Calu3 (cell line): ENCODE results near the gene CCK. TPM values are rescaled to one million over a fixed set of nuclear protein-coding genes. Genes with fewer than 3 reads are reported as not detected.
A peak's percentile ranks its signal among the peaks of the same experiment; 100 is the strongest.
"Not testable (repeated sequence)": the region's sequence is repeated elsewhere in the genome, so short reads cannot be mapped to it uniquely, and the experiment has no call there.

Experiments
- BruUV-seq: library from RNA; stranded (reverse); fragments of 400-500 nt; replicated peaks from 2 replicates; lab custom pipeline; 2021; lab: Mats Ljungman, UMichigan
- CTCF ChIA-PET: fragments of 300-600 bp; sonication (Branson Sonifier 250); formaldehyde crosslinking; loops from one replicate; lab custom pipeline; 2022; ENCODE audit warnings: antibody characterized with exemption; lab: Charles Lee
- DNase-seq: peaks from one replicate; pipeline ENCODE4 v3.0.0; 2022
- H3K27ac Mint-ChIP-seq: one replicate; pipeline ENCODE4 v1.8.0; 2022; ENCODE audit warnings: mixed read lengths; ENCODE audit not compliant: unreplicated experiment
- H3K27me3 Mint-ChIP-seq: one replicate; pipeline ENCODE4 v1.8.0; 2022; ENCODE audit warnings: mixed read lengths; ENCODE audit not compliant: unreplicated experiment
- H3K36me3 Mint-ChIP-seq: one replicate; pipeline ENCODE4 v1.8.0; 2022; ENCODE audit warnings: mild to moderate bottlenecking, moderate library complexity, mixed read lengths; ENCODE audit not compliant: insufficient read depth, unreplicated experiment
- H3K4me1 Mint-ChIP-seq: one replicate; pipeline ENCODE4 v1.8.0; 2022; ENCODE audit warnings: mild to moderate bottlenecking, low read depth, mixed read lengths; ENCODE audit not compliant: unreplicated experiment
- H3K4me3 Mint-ChIP-seq: one replicate; pipeline ENCODE4 v1.8.0; 2022; ENCODE audit warnings: mild to moderate bottlenecking, low read depth, moderate library complexity, mixed read lengths; ENCODE audit not compliant: unreplicated experiment
- H3K9me3 Mint-ChIP-seq: one replicate; pipeline ENCODE4 v1.8.0; 2022; ENCODE audit warnings: low read depth, mixed read lengths; ENCODE audit not compliant: unreplicated experiment
- CTCF ChIP-seq: fragments of 200-600 bp; IDR thresholded peaks from one replicate; pipeline ENCODE4 v1.8.0; 2022; ENCODE audit warnings: antibody characterized with exemption; ENCODE audit not compliant: unreplicated experiment
- intact Hi-C: fragments of 100-400 bp; cut with micrococcal nuclease; formaldehyde crosslinking; loops from one replicate; pipeline ENCODE4 v1.10.0; 2022; ENCODE audit not compliant: unreplicated experiment
- total RNA-seq: library from RNA; stranded (reverse); gene quantifications from 2 replicates; pipeline ENCODE4 v1.2.3, GENCODE V29; 2022

CCK gene
- total RNA-seq, 1 experiment from 2014 or later = not detected

GRCh38 chr3:42288385-42288784, 22.4 kb upstream of the CCK start:
- no peak overlapping the region for H3K27ac Mint-ChIP-seq
- H3K4me1 Mint-ChIP-seq = peaks cover 17% of the 10 kb centered on the region
- no peak for TF ChIP-seq CTCF
- no peaks in the 10 kb centered on the region for H3K36me3 Mint-ChIP-seq
- peaks cover 3% of the 10 kb centered on the region for H3K9me3 Mint-ChIP-seq
- CTCF ChIA-PET = no interaction called here
- BruUV-seq = no TSS peak
- H3K27me3 Mint-ChIP-seq = peaks cover 44% of the 10 kb centered on the region
- intact Hi-C loops = no loop called here
- H3K4me3 Mint-ChIP-seq = no peak overlapping the region
- DNase-seq = peak; percentile 25

GRCh38 chr3:42287423-42287822, 21.4 kb upstream of the CCK start:
- CTCF ChIA-PET, H3K4me3 Mint-ChIP-seq, DNase-seq, H3K36me3 Mint-ChIP-seq, H3K27ac Mint-ChIP-seq, H3K9me3 Mint-ChIP-seq, BruUV-seq, intact Hi-C loops: not testable (repeated sequence)
- peaks cover 17% of the 10 kb centered on the region for H3K4me1 Mint-ChIP-seq
- H3K27me3 Mint-ChIP-seq = peaks cover 44% of the 10 kb centered on the region

GRCh38 chr3:42277676-42278075, 11.7 kb upstream of the CCK start:
- TF ChIP-seq CTCF = no peak
- no peak overlapping the region for H3K27ac Mint-ChIP-seq
- H3K4me1 Mint-ChIP-seq = no peaks in the 10 kb centered on the region
- BruUV-seq = no TSS peak
- CTCF ChIA-PET = interaction anchor here (0.9 kb wide), 1 partner anchor 12 kb away, joined by 4 read pairs; the partner anchor contains the start of gene CCK
- H3K9me3 Mint-ChIP-seq = peaks cover 6% of the 10 kb centered on the region
- no peak overlapping the region for H3K4me3 Mint-ChIP-seq
- peaks cover 63% of the 10 kb centered on the region for H3K27me3 Mint-ChIP-seq
- H3K36me3 Mint-ChIP-seq = no peaks in the 10 kb centered on the region
- intact Hi-C loops = no loop called here
- DNase-seq = no peak

GRCh38 chr3:42276141-42277132, 10.5 kb upstream of the CCK start:
- peaks cover 74% of the 10 kb centered on the region for H3K27me3 Mint-ChIP-seq
- intact Hi-C loops = no loop called here
- no peaks in the 10 kb centered on the region for H3K4me1 Mint-ChIP-seq
- CTCF ChIA-PET = interaction anchor here (0.6 kb wide), 1 partner anchor 57 kb away, joined by 4 read pairs; no protein-coding TSS in a partner anchor
- peaks cover 6% of the 10 kb centered on the region for H3K9me3 Mint-ChIP-seq
- H3K36me3 Mint-ChIP-seq = no peaks in the 10 kb centered on the region
- H3K27ac Mint-ChIP-seq = no peak overlapping the region
- no peak overlapping the region for H3K4me3 Mint-ChIP-seq
- no peak for TF ChIP-seq CTCF
- no TSS peak for BruUV-seq
- DNase-seq = no peak
